OCI-LY3 (cell line): ENCODE results near the gene DOCK10.

Source experiments
- H2AFZ ChIP-seq: fragments of 200-600, 300-600 bp; shearing (Covaris generic); 2 replicates; pipeline ENCODE4 v1.6.0; 2014; ENCODE audit warnings: antibody characterized with exemption, low read depth, low read length
- H3K27ac ChIP-seq: fragments of 200-600, 300-600 bp; sonication (generic); 2 replicates; pipeline ENCODE4 v1.5.1; 2014; ENCODE audit warnings: mild to moderate bottlenecking, low read length, moderate library complexity, mixed read lengths
- H3K27me3 ChIP-seq: fragments of 200-600, 300-600 bp; sonication (generic); 2 replicates; pipeline ENCODE4 v1.6.1; 2014; ENCODE audit warnings: low read depth, low read length, mixed read lengths
- H3K36me3 ChIP-seq: fragments of 200-600, 300-600 bp; sonication (generic); replicated peaks from 2 replicates; pipeline ENCODE3; 2014; ENCODE audit warnings: low read depth, low read length, mixed read lengths
- H3K4me1 ChIP-seq: fragments of 300-600, 200-600 bp; sonication (generic); 2 replicates; pipeline ENCODE4 v1.6.1; 2014; ENCODE audit warnings: low read length, mixed read lengths
- H3K4me2 ChIP-seq: fragments of 200-600, 300-600 bp; sonication (generic); 2 replicates; pipeline ENCODE4 v1.6.1; 2014; ENCODE audit warnings: low read length, mixed read lengths
- H3K4me3 ChIP-seq: fragments of 300-600, 200-600 bp; sonication (generic); 2 replicates; pipeline ENCODE4 v1.5.1; 2014; ENCODE audit warnings: antibody characterized with exemption, mild to moderate bottlenecking, low read length, moderate library complexity
- H3K79me2 ChIP-seq: fragments of 300-600, 200-600 bp; shearing (Covaris generic); 2 replicates; pipeline ENCODE4 v1.6.1; 2014; ENCODE audit warnings: mild to moderate bottlenecking, low read length, mixed read lengths
- H3K9ac ChIP-seq: fragments of 300-600, 200-600 bp; shearing (Covaris generic); 2 replicates; pipeline ENCODE4 v1.6.0; 2014; ENCODE audit warnings: mild to moderate bottlenecking, low read length, moderate library complexity
- H3K9me3 ChIP-seq: fragments of 200-600, 300-600 bp; shearing (Covaris generic); 2 replicates; pipeline ENCODE4 v1.6.1; 2014; ENCODE audit warnings: low read length, mixed read lengths; ENCODE audit not compliant: insufficient read depth
- H4K20me1 ChIP-seq: fragments of 200-600, 300-600 bp; sonication (generic); 2 replicates; pipeline ENCODE4 v1.6.1; 2016; ENCODE audit warnings: low read length, mixed read lengths; ENCODE audit not compliant: insufficient read depth
- CTCF ChIP-seq: fragments of 200-600, 300-600 bp; sonication (generic); IDR thresholded peaks from 2 replicates; pipeline ENCODE4 v1.5.1; 2014; ENCODE audit warnings: antibody characterized with exemption, low read length, low read depth
- EZH2phosphoT487 ChIP-seq: fragments of 200-600 bp; shearing (Covaris generic); IDR thresholded peaks from 2 replicates; pipeline ENCODE4 v1.6.1; 2018; ENCODE audit warnings: antibody characterized with exemption, mixed run types, low read depth

Gene DOCK10

GRCh38 chr2:224716201-224716600, 326.1 kb downstream of the DOCK10 start, which contains the start of gene CCDC195:
Gene CCDC195, minus strand, starts transcription at chr2:224716365. Its CDS starts 0 bp downstream, at chr2:224716365.
- Histone ChIP-seq H3K4me2 (no peak within 1 kb of the TSS), H3K4me1 (peaks cover 4% of the 10 kb centered on the region; the same call in 1 of the 2 replicates), H2AFZ (no peak within 1 kb of the TSS), H3K9ac (no peak within 1 kb of the TSS), H3K27ac (no peak within 1 kb of the TSS), H3K36me3 (no peaks in the 10 kb centered on the region), H3K9me3 (no peaks in the 10 kb centered on the region), H3K79me2 (no peaks in the 10 kb centered on the region), H3K4me3 (no peak within 1 kb of the TSS), H4K20me1 (no peaks in the 10 kb centered on the region), H3K27me3 (no peaks in the 10 kb centered on the region)
- TF ChIP-seq CTCF, result no peak
- TF ChIP-seq EZH2phosphoT487, result no peak
